GM12878 (cell line): ENCODE results near the gene SUSD1.

Source experiments
- CBX5 ChIP-seq: sonication (generic); IDR thresholded peaks from 2 replicates; pipeline ENCODE4 v1.6.1; 2016; ENCODE audit warnings: low read depth, moderate library complexity, mild to moderate bottlenecking, inconsistent platforms
- CREM ChIP-seq: IDR thresholded peaks from 2 replicates; pipeline ENCODE4 v1.6.1; 2014; ENCODE audit warnings: antibody characterized with exemption, low read depth
- ELK1 ChIP-seq: IDR thresholded peaks from 2 replicates; pipeline ENCODE4 v1.6.1; 2012; ENCODE audit warnings: low read depth, low read length, improper control_type of control experiment
- EZH2 ChIP-seq: IDR thresholded peaks from 2 replicates; pipeline ENCODE4 v1.6.1; 2012; ENCODE audit warnings: low read depth, mild to moderate bottlenecking, control low read depth, inconsistent platforms, low read length, borderline replicate concordance; ENCODE audit not compliant: control insufficient read depth
- MLLT1 ChIP-seq: fragments of 450-650 bp; IDR thresholded peaks from 2 replicates; pipeline ENCODE4 v1.6.1; 2016; ENCODE audit warnings: mild to moderate bottlenecking
- NBN ChIP-seq: fragments of 450-650 bp; IDR thresholded peaks from 2 replicates; pipeline ENCODE4 v1.6.1; 2016
- SMC3 ChIP-seq: IDR thresholded peaks from 2 replicates; pipeline ENCODE4 v1.6.1; 2011; ENCODE audit warnings: low read length, improper control_type of control experiment, borderline replicate concordance
- SRF ChIP-seq, 2 experiments: IDR thresholded peaks; 2 replicates each; pipeline ENCODE4 v1.6.1; 2011; ENCODE audit warnings: low read depth in 2 of 2, low read length in 2 of 2, mild to moderate bottlenecking in 1 of 2, moderate library complexity in 1 of 2
- YBX1 ChIP-seq: fragments of 450-650 bp; IDR thresholded peaks from 2 replicates; pipeline ENCODE4 v1.6.1; 2016; ENCODE audit warnings: antibody characterized with exemption
- TF ChIP-seq, protein P1 (sequence below), 3 experiments: IDR thresholded peaks in 2 of 3; conservative IDR thresholded peaks in 1 of 3; 2 replicates each; pipeline ENCODE4 v1.5.1; 2011; ENCODE audit warnings: low read depth in 3 of 3, low read length in 3 of 3, mild to moderate bottlenecking in 3 of 3, control low read depth in 2 of 3, moderate library complexity in 2 of 3, inconsistent platforms in 1 of 3, mixed read lengths in 1 of 3; ENCODE audit not compliant: control insufficient read depth in 2 of 3, insufficient read depth in 1 of 3; ENCODE audit errors: extremely low read depth in 1 of 3

GRCh38 chr9:112212926-112213325, 37.8 kb upstream of the SUSD1 start:
- TF ChIP-seq CREM (no peak), ELK1 (no peak), MLLT1 (no peak), SRF (IDR thresholded peaks at IDR 0.05; ENCODE audit: low read depth in 2 of 2, low read length in 2 of 2) (no peak), NBN (no peak), YBX1 (no peak), EZH2 (no peak), SMC3 (no peak), CBX5 (no peak)
- TF ChIP-seq, protein P1, sequence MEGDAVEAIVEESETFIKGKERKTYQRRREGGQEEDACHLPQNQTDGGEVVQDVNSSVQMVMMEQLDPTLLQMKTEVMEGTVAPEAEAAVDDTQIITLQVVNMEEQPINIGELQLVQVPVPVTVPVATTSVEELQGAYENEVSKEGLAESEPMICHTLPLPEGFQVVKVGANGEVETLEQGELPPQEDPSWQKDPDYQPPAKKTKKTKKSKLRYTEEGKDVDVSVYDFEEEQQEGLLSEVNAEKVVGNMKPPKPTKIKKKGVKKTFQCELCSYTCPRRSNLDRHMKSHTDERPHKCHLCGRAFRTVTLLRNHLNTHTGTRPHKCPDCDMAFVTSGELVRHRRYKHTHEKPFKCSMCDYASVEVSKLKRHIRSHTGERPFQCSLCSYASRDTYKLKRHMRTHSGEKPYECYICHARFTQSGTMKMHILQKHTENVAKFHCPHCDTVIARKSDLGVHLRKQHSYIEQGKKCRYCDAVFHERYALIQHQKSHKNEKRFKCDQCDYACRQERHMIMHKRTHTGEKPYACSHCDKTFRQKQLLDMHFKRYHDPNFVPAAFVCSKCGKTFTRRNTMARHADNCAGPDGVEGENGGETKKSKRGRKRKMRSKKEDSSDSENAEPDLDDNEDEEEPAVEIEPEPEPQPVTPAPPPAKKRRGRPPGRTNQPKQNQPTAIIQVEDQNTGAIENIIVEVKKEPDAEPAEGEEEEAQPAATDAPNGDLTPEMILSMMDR (IDR thresholded peaks at IDR 0.05 in 2 of 3, conservative IDR thresholded peaks at IDR 0.05 in 1 of 3; ENCODE audit: control insufficient read depth in 2 of 3, extremely low read depth in 1 of 3, insufficient read depth in 1 of 3, low read depth in 3 of 3, low read length in 3 of 3): no peak
